ENCODE results near the gene TENM3.

Gene TENM3

DNA sequence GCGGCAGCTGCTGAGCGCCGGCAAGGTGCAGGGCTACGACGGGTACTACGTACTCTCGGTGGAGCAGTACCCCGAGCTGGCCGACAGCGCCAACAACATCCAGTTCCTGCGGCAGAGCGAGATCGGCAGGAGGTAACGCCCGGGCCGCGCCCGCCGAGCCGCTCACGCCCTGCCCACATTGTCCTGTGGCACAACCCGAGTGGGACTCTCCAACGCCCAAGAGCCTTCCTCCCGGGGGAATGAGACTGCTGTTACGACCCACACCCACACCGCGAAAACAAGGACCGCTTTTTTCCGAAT lies 557.0 kb downstream of the TENM3 start:
- no peaks in the 10 kb centered on the region for H3K4me1 ChIP-seq (ENCODE audit: control insufficient read depth, low read length)
- H3K27ac ChIP-seq (ENCODE audit: low read depth, low read length), result no peak overlapping the region
- H3K27me3 ChIP-seq (ENCODE audit: control insufficient read depth, low read length), result no peaks in the 10 kb centered on the region
- no peak overlapping the region for H3K4me2 ChIP-seq (ENCODE audit: low read length)
- H3K9me2 ChIP-seq (replicated peaks; ENCODE audit: control insufficient read depth, low read length), result no peaks in the 10 kb centered on the region
- no peaks in the 10 kb centered on the region for H3K36me3 ChIP-seq (ENCODE audit: control insufficient read depth, low read length)
- H4K20me1 ChIP-seq (ENCODE audit: control insufficient read depth, insufficient read depth, low read depth, low read length), result no peaks in the 10 kb centered on the region
- no peaks in the 10 kb centered on the region for H3K79me2 ChIP-seq (ENCODE audit: control insufficient read depth, low read length)
- no peak overlapping the region for H3K4me3 ChIP-seq (ENCODE audit: low read length)
- TF ChIP-seq, protein P1, sequence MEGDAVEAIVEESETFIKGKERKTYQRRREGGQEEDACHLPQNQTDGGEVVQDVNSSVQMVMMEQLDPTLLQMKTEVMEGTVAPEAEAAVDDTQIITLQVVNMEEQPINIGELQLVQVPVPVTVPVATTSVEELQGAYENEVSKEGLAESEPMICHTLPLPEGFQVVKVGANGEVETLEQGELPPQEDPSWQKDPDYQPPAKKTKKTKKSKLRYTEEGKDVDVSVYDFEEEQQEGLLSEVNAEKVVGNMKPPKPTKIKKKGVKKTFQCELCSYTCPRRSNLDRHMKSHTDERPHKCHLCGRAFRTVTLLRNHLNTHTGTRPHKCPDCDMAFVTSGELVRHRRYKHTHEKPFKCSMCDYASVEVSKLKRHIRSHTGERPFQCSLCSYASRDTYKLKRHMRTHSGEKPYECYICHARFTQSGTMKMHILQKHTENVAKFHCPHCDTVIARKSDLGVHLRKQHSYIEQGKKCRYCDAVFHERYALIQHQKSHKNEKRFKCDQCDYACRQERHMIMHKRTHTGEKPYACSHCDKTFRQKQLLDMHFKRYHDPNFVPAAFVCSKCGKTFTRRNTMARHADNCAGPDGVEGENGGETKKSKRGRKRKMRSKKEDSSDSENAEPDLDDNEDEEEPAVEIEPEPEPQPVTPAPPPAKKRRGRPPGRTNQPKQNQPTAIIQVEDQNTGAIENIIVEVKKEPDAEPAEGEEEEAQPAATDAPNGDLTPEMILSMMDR (IDR thresholded peaks at IDR 0.05; ENCODE audit: low read depth, low read length, poor library complexity, severe bottlenecking), result no peak
- no peak for TF ChIP-seq EZH2phosphoT487 (IDR thresholded peaks at IDR 0.05; ENCODE audit: borderline replicate concordance, low read length)
- H3K9me3 ChIP-seq (ENCODE audit: control insufficient read depth, insufficient read depth, low read length), result no peaks in the 10 kb centered on the region
- H3F3A ChIP-seq (ENCODE audit: control insufficient read depth, insufficient read depth), result no peaks in the 10 kb centered on the region

DNA sequence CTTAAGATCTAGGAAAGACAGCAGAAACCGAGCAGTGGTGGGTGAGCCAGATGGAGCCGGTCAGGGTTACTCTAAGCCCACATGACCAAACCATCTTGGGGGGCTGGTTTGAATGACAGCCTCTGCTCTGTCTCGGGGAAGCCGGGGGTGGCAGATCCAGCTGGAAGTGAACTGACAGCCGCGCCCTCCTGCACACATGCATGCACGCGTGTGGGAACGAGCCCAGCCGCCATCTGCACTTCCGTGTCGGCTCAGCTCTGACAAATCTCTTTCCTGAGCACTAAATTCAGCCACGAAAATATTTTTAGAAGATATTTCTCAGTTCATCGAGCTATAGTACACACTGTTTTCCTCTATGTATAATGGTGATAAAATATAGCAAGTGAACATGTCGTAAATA lies 558.4 kb downstream of the TENM3 start:
- Histone ChIP-seq H3K9me2 (replicated peaks; ENCODE audit: control insufficient read depth, low read length) (no peaks in the 10 kb centered on the region), H3K4me2 (ENCODE audit: low read length) (no peak overlapping the region), H3K79me2 (ENCODE audit: control insufficient read depth, low read length) (no peaks in the 10 kb centered on the region), H3K27ac (ENCODE audit: low read depth, low read length) (no peak overlapping the region), H3K4me3 (ENCODE audit: low read length) (no peak overlapping the region), H3K4me1 (ENCODE audit: control insufficient read depth, low read length) (no peaks in the 10 kb centered on the region), H3K36me3 (ENCODE audit: control insufficient read depth, low read length) (no peaks in the 10 kb centered on the region), H3K27me3 (ENCODE audit: control insufficient read depth, low read length) (no peaks in the 10 kb centered on the region), H3F3A (ENCODE audit: control insufficient read depth, insufficient read depth) (no peaks in the 10 kb centered on the region), H4K20me1 (ENCODE audit: control insufficient read depth, insufficient read depth, low read depth, low read length) (no peaks in the 10 kb centered on the region), H3K9me3 (ENCODE audit: control insufficient read depth, insufficient read depth, low read length) (no peaks in the 10 kb centered on the region)
- TF ChIP-seq, protein P1 (IDR thresholded peaks at IDR 0.05; ENCODE audit: low read depth, low read length, poor library complexity, severe bottlenecking), result no peak
- TF ChIP-seq EZH2phosphoT487 (IDR thresholded peaks at IDR 0.05; ENCODE audit: borderline replicate concordance, low read length), result no peak

DNA sequence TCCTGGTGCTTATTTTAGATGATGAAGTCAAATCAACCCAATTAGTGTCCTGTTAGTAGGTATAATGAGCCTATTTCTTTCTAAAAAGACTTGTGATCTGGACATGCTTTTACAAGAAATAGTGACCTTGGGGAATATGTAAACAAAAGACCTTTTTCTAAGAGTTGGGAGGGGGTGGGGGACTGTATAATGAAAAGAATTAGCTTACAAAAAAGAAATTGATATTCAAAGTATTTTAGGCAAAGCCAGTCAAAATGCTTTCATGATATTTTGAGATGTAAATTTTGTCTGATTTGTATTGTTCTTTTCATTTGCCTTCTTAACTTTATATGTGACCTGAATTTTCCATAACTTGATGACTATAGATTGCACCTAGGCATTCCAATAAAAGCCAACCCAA lies 559.4 kb downstream of the TENM3 start:
- H3K27ac ChIP-seq (ENCODE audit: low read depth, low read length), result no peak overlapping the region
- no peak for TF ChIP-seq EZH2phosphoT487 (IDR thresholded peaks at IDR 0.05; ENCODE audit: borderline replicate concordance, low read length)
- TF ChIP-seq, protein P1 (IDR thresholded peaks at IDR 0.05; ENCODE audit: low read depth, low read length, poor library complexity, severe bottlenecking), result no peak
- no peaks in the 10 kb centered on the region for H3K27me3 ChIP-seq (ENCODE audit: control insufficient read depth, low read length)
- H3K9me3 ChIP-seq (ENCODE audit: control insufficient read depth, insufficient read depth, low read length), result no peaks in the 10 kb centered on the region
- H3K4me3 ChIP-seq (ENCODE audit: low read length), result no peak overlapping the region
- H3K9me2 ChIP-seq (replicated peaks; ENCODE audit: control insufficient read depth, low read length), result no peaks in the 10 kb centered on the region
- H3K79me2 ChIP-seq (ENCODE audit: control insufficient read depth, low read length), result no peaks in the 10 kb centered on the region
- H4K20me1 ChIP-seq (ENCODE audit: control insufficient read depth, insufficient read depth, low read depth, low read length), result no peaks in the 10 kb centered on the region
- no peaks in the 10 kb centered on the region for H3F3A ChIP-seq (ENCODE audit: control insufficient read depth, insufficient read depth)
- no peaks in the 10 kb centered on the region for H3K36me3 ChIP-seq (ENCODE audit: control insufficient read depth, low read length)
- H3K4me1 ChIP-seq (ENCODE audit: control insufficient read depth, low read length), result no peaks in the 10 kb centered on the region
- H3K4me2 ChIP-seq (ENCODE audit: low read length), result no peak overlapping the region

DNA sequence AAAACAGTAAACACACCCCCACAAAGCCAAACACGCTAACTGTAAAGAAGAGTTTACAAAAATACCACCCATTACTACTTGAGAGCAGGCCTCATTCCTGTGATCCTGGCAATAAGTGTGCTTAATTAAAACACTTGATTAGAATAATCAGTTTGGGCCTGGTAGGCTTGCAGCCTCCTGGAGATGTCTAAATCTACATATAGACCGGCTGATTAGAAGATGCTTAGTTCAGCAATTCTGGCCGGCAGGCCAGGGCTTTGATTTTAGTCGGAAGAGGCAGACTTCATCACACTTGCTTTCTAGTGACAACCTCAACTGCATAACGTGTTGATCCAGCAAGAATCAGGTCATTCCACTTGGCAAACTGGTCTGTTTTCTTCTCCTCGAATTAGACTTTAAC lies 560.0 kb downstream of the TENM3 start:
- Histone ChIP-seq H3K27me3 (ENCODE audit: control insufficient read depth, low read length) (no peaks in the 10 kb centered on the region), H3K4me2 (ENCODE audit: low read length) (no peak overlapping the region), H3K36me3 (ENCODE audit: control insufficient read depth, low read length) (no peaks in the 10 kb centered on the region), H3K79me2 (ENCODE audit: control insufficient read depth, low read length) (no peaks in the 10 kb centered on the region), H3K27ac (ENCODE audit: low read depth, low read length) (no peak overlapping the region), H3K4me1 (ENCODE audit: control insufficient read depth, low read length) (no peaks in the 10 kb centered on the region), H3K9me2 (replicated peaks; ENCODE audit: control insufficient read depth, low read length) (no peaks in the 10 kb centered on the region), H3F3A (ENCODE audit: control insufficient read depth, insufficient read depth) (no peaks in the 10 kb centered on the region), H3K9me3 (ENCODE audit: control insufficient read depth, insufficient read depth, low read length) (peaks cover under 1% of the 10 kb centered on the region; the same call in 1 of the 2 replicates), H3K4me3 (ENCODE audit: low read length) (no peak overlapping the region), H4K20me1 (ENCODE audit: control insufficient read depth, insufficient read depth, low read depth, low read length) (no peaks in the 10 kb centered on the region)
- TF ChIP-seq, protein P1 (IDR thresholded peaks at IDR 0.05; ENCODE audit: low read depth, low read length, poor library complexity, severe bottlenecking), result no peak
- no peak for TF ChIP-seq EZH2phosphoT487 (IDR thresholded peaks at IDR 0.05; ENCODE audit: borderline replicate concordance, low read length)
